Left lung (tissue), 10 donors: ENCODE measurements around the gene CCDC91. TPM values are rescaled to one million over a fixed set of nuclear protein-coding genes. Genes with fewer than 3 reads are reported as not detected.

ENCODE experiments used
- ATAC-seq: fragments of 200-7000 bp; cut with Tn5 transposase; one replicate; pipeline ENCODE4 v1.9.1; 2020; ENCODE audit warnings: moderate library complexity
- DNase-seq, 4 donors: peaks; one replicate each; pipeline ENCODE4 v3.0.0-alpha.2; 2013 to 2020
- H3K27ac ChIP-seq, 2 donors: fragments of 200-600 bp; sonication (generic) in 1 of 2; one replicate each; pipeline versions ENCODE4 v1.5.0 to v1.8.0; 2020 to 2021
- H3K27me3 ChIP-seq, 2 donors: fragments of 200-600 bp; sonication (generic) in 1 of 2; one replicate each; pipeline versions ENCODE4 v1.5.0 to v1.8.0; 2020 to 2021
- H3K36me3 ChIP-seq, 2 donors: fragments of 200-600 bp; sonication (generic) in 1 of 2; one replicate each; pipeline versions ENCODE4 v1.5.0 to v1.8.0; 2020 to 2021
- H3K4me1 ChIP-seq, 2 donors: fragments of 200-600 bp; one replicate each; pipeline ENCODE4 v1.8.0; 2021
- H3K4me3 ChIP-seq, 2 donors: fragments of 200-600 bp; sonication (generic) in 1 of 2; one replicate each; pipeline versions ENCODE4 v1.5.0 to v1.8.0; 2020 to 2021; ENCODE audit warnings: mild to moderate bottlenecking in 1 of 2
- H3K9me3 ChIP-seq, 2 donors: fragments of 200-600 bp; sonication (generic) in 1 of 2; one replicate each; pipeline versions ENCODE4 v1.5.0 to v1.8.0; 2020 to 2021
- intact Hi-C, 2 donors: fragments of 100-400 bp; cut with DNase I; formaldehyde crosslinking; loops; one replicate each; pipeline versions ENCODE4 v1.11.2 to v1.14.2; 2022
- polyA plus RNA-seq, 6 donors: library from polyadenylated mRNA; unstranded; fragments of 120-200 nt; gene quantifications; one replicate each; pipeline ENCODE4 v1.2.1, GENCODE V29; 2013; ENCODE audit not compliant: insufficient read length in 6 of 6
- total RNA-seq, 2 donors: library from RNA; stranded (reverse); fragmentation: NEBNext Ultra II Directional; extraction: Animal tissue kit (Norgen Biotek cat#: 25700); gene quantifications; one replicate each; pipeline ENCODE4 v1.2.1, GENCODE V29; 2021
- TF ChIP-seq, protein P1 (sequence below), 2 donors: fragments of 200-600 bp; sonication (generic) in 1 of 2; IDR thresholded peaks; one replicate each; pipeline versions ENCODE4 v1.5.0 to v1.8.0; 2021; ENCODE audit warnings: antibody characterized with exemption in 2 of 2
- donor health status: DM: no; HTN: yes; CAD: no.
- donor health status: DM: no; HTN: no; CAD: no.

CCDC91 gene
- total and polyA plus RNA-seq, 8 donors: 18.5 to 30.0 (median 26.2) TPM

DNA sequence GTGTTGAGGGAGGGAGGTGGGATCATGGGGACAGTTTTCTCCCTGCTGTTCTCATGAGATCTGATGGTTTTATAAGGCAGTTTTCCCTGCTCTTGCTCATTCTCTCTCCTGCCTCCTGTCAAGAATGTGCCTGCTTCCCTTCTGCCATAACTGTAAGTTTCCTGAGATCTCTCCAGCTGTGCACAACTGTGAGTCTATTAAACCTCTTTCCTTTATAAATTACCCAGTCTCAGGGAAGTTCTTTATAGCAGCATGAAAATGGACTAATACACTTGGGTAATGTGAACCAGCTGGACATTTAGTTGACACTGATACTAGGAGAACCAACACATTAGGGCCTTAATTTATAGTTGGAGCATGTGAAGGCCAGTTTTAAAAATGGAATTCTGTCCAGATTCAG lies 12.4 kb upstream of the CCDC91 start:
- intact Hi-C loops: no loop called here

DNA sequence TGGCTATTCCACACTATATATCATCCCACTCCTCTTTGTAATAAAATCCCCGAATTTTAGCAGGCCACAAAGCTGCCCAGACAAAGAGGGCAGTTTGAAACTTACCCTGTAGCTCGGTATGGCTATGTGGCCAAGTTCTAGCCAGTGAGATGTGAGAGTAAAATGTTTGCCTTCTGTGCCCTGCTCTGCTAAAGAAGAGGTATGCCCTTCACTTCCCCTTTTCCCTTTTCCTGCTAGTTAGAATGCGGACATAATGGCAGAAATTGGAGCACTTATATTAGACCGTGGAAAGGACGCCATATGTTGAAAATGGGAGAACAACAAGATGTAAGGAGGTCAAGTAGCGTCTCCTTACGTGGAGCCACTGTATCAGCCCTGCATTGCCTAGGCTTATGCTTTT lies 11.5 kb upstream of the CCDC91 start:
- Histone ChIP-seq H3K4me1 (no peaks in the 10 kb centered on the region), H3K4me3 (no peak overlapping the region), H3K9me3 (no peaks in the 10 kb centered on the region), H3K36me3 (no peaks in the 10 kb centered on the region), H3K27ac (no peak overlapping the region), H3K27me3 (no peaks in the 10 kb centered on the region)
- DNase-seq: no peak
- no peak for ATAC-seq
- intact Hi-C loops: no loop called here
- TF ChIP-seq, protein P1, sequence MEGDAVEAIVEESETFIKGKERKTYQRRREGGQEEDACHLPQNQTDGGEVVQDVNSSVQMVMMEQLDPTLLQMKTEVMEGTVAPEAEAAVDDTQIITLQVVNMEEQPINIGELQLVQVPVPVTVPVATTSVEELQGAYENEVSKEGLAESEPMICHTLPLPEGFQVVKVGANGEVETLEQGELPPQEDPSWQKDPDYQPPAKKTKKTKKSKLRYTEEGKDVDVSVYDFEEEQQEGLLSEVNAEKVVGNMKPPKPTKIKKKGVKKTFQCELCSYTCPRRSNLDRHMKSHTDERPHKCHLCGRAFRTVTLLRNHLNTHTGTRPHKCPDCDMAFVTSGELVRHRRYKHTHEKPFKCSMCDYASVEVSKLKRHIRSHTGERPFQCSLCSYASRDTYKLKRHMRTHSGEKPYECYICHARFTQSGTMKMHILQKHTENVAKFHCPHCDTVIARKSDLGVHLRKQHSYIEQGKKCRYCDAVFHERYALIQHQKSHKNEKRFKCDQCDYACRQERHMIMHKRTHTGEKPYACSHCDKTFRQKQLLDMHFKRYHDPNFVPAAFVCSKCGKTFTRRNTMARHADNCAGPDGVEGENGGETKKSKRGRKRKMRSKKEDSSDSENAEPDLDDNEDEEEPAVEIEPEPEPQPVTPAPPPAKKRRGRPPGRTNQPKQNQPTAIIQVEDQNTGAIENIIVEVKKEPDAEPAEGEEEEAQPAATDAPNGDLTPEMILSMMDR (IDR thresholded peaks at IDR 0.05): no peak

More for the DNA sequence above, 12.4 kb upstream of the CCDC91 start:
- Histone ChIP-seq H3K27me3 (no peaks in the 10 kb centered on the region), H3K4me1 (no peaks in the 10 kb centered on the region), H3K27ac (no peak overlapping the region), H3K9me3 (no peaks in the 10 kb centered on the region), H3K4me3 (no peak overlapping the region), H3K36me3 (no peaks in the 10 kb centered on the region)
- ATAC-seq: no peak
- no peak for DNase-seq
- TF ChIP-seq, protein P1 (IDR thresholded peaks at IDR 0.05): no peak

DNA sequence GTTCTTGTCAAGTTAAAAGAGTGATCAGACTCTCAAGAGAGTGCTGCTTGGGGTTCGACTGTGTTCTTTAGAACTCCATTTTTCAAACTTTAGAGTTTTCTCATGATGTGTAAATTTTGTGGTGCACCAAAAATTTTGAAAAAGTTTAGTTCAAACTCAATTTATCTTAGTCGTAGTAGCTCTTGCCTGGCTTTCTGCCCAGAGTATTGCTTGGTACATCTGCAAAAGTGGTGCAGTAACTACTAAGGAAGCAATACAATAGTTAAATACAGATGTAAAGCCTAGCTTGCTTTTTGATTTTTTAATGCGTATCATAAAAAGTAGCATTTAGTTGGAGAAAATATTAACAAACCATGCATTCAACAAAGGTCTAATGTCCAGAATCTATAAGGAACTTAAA lies 9.5 kb upstream of the CCDC91 start:
- TF ChIP-seq, protein P1 (IDR thresholded peaks at IDR 0.05): no peak
- H3K4me1 ChIP-seq: no peaks in the 10 kb centered on the region
- ATAC-seq (no peak), DNase-seq (no peak)
- no peak overlapping the region for H3K27ac ChIP-seq
- no peaks in the 10 kb centered on the region for H3K36me3 ChIP-seq
- intact Hi-C loops: no loop called here
- H3K9me3 ChIP-seq: no peaks in the 10 kb centered on the region
- H3K27me3 ChIP-seq: no peaks in the 10 kb centered on the region
- H3K4me3 ChIP-seq: no peak overlapping the region

DNA sequence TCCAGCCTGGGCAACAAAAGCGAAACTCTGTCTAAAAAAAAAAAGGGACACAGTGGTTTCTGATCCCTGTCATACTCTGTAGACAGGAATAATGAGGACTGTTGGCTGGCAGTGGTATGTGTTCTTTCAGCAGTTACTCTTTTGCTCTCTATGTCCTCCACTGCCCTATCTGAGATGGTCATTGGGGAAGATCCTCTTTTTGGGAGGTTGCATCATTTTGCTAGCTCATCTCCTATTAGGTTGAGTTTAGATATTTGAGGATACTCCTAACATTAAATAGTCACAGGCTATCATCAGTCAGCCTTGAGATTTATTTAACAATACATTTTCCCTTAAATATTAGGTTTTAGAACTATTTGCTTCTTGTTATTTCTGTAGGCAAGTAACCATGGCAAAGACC lies 5.9 kb upstream of the CCDC91 start:
- intact Hi-C loops: no loop called here
- no peak overlapping the region for H3K27ac ChIP-seq
- no peaks in the 10 kb centered on the region for H3K9me3 ChIP-seq
- H3K4me1 ChIP-seq: no peaks in the 10 kb centered on the region
- DNase-seq (no peak), ATAC-seq (no peak)
- H3K27me3 ChIP-seq: no peaks in the 10 kb centered on the region
- H3K36me3 ChIP-seq: no peaks in the 10 kb centered on the region
- no peak overlapping the region for H3K4me3 ChIP-seq
- TF ChIP-seq, protein P1 (IDR thresholded peaks at IDR 0.05): no peak

DNA sequence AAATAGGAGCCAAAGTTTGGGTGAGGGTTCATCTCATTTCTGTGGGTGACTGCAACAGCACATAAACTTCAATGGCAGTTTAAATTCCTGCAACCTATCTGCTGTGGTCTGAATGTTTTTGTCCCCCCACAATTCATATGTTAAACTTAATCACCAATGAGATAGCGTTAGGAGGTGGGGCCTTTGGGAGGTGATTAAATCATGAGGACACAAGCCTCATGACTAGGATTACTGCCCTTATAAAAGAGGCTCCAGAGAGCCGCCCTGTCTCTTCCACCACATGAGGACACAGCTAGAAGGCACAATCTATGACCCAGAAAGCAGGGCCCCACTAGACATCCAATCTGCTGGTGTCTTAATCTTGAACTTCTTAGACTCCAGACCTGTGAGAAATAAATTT lies 3.8 kb upstream of the CCDC91 start:
- ATAC-seq: no peak

More for the DNA sequence above, 3.8 kb upstream of the CCDC91 start:
- Histone ChIP-seq H3K4me1 (peaks cover 5 to 6% of the 10 kb centered on the region in 2 donors), H3K27me3 (no peaks in the 10 kb centered on the region), H3K4me3 (no peak overlapping the region), H3K9me3 (no peaks in the 10 kb centered on the region), H3K27ac (no peak overlapping the region), H3K36me3 (no peaks in the 10 kb centered on the region)
- TF ChIP-seq, protein P1 (IDR thresholded peaks at IDR 0.05): no peak
- no peak for DNase-seq
- intact Hi-C loops: no loop called here
